CD4-positive, alpha-beta T cell treated with Interleukin-21 for 1 hour (primary cell): ENCODE results near the gene C2orf78.

Source experiments
- DNase-seq: peaks from one replicate; pipeline ENCODE4 v3.0.0-alpha.2; 2020

C2orf78 gene

GRCh38 chr2:73838889-73839534, 55.0 kb downstream of the C2orf78 start:
- DNase-seq = no peak

- no peak for DNase-seq
Observed at GRCh38 chr2:73839653-73840411, 55.8 kb downstream of the C2orf78 start.

- no peak for DNase-seq
Observed at GRCh38 chr2:73841912-73842738, 58.1 kb downstream of the C2orf78 start.

- DNase-seq = no peak
Observed at GRCh38 chr2:73842739-73843019, 58.7 kb downstream of the C2orf78 start.

GRCh38 chr2:73844087-73844486, 60.1 kb downstream of the C2orf78 start:
- no peak for DNase-seq

GRCh38 chr2:73850009-73850408, 66.0 kb downstream of the C2orf78 start:
- no peak for DNase-seq

- peak; percentile 15 for DNase-seq
Observed at GRCh38 chr2:73851274-73851673, 67.3 kb downstream of the C2orf78 start.

GRCh38 chr2:73852020-73852419, 68.0 kb downstream of the C2orf78 start:
- no peak for DNase-seq

GRCh38 chr2:73855526-73855925, 71.5 kb downstream of the C2orf78 start:
- no peak for DNase-seq

GRCh38 chr2:73856214-73856613, 72.2 kb downstream of the C2orf78 start:
- no peak for DNase-seq

GRCh38 chr2:73859721-73860586, 76.0 kb downstream of the C2orf78 start:
- DNase-seq = no peak

- DNase-seq = no peak
Observed at GRCh38 chr2:73862987-73863386, 79.0 kb downstream of the C2orf78 start.
